ENCODE data around the gene PLA2G6.

The PLA2G6 gene

GRCh38 chr22:38107692-38108515 lies 73.7 kb downstream of the PLA2G6 start:
- DNase-seq, result no peak

GRCh38 chr22:38106814-38107578 lies 74.6 kb downstream of the PLA2G6 start:
- no peak for DNase-seq

GRCh38 chr22:38104084-38104483 lies 77.5 kb downstream of the PLA2G6 start:
- DNase-seq, result no peak

GRCh38 chr22:38103641-38104040 lies 78.0 kb downstream of the PLA2G6 start:
- DNase-seq, result no peak

- no peak for DNase-seq
Observed at GRCh38 chr22:38098410-38099249, 83.0 kb downstream of the PLA2G6 start.

- DNase-seq, result no peak
Observed at GRCh38 chr22:38097557-38098409, 83.8 kb downstream of the PLA2G6 start.

- DNase-seq, result no peak
Observed at GRCh38 chr22:38097058-38097457, 84.6 kb downstream of the PLA2G6 start.

- DNase-seq, result no peak
Observed at GRCh38 chr22:38089474-38089851, 92.2 kb downstream of the PLA2G6 start.

GRCh38 chr22:38088629-38089473 lies 92.8 kb downstream of the PLA2G6 start:
- DNase-seq, result no peak

- no peak for DNase-seq
Observed at GRCh38 chr22:38087855-38088254, 93.8 kb downstream of the PLA2G6 start.

GRCh38 chr22:38086942-38087341 lies 94.7 kb downstream of the PLA2G6 start:
- no peak for DNase-seq

- no peak for DNase-seq
Observed at GRCh38 chr22:38086001-38086845, 95.4 kb downstream of the PLA2G6 start.

GRCh38 chr22:38085501-38085900 lies 96.1 kb downstream of the PLA2G6 start:
- DNase-seq, result no peak

GRCh38 chr22:38085056-38085455 lies 96.6 kb downstream of the PLA2G6 start:
- DNase-seq, result no peak

GRCh38 chr22:38083931-38084631 lies 97.5 kb downstream of the PLA2G6 start, which contains the start of gene SLC16A8:
Gene SLC16A8, minus strand, starts transcription at chr22:38084184. Its CDS starts 1,311 bp downstream, at chr22:38082873.
- DNase-seq, result no peak

GRCh38 chr22:38082986-38083710 lies 98.5 kb downstream of the PLA2G6 start:
- DNase-seq, result no peak

- DNase-seq, result no peak
Observed at GRCh38 chr22:38081941-38082828, 99.4 kb downstream of the PLA2G6 start.

- DNase-seq, result no peak
Observed at GRCh38 chr22:38081636-38081940, 100.0 kb downstream of the PLA2G6 start.
